Femur (tissue), 1 donor: ENCODE data around the gene MTX1.
A peak's percentile ranks its signal among the peaks of the same experiment; 100 is the strongest.
"Not testable (repeated sequence)": the region's sequence is repeated elsewhere in the genome, so short reads cannot be mapped to it uniquely, and the experiment has no call there.

Source experiments
- DNase-seq: peaks from one replicate; pipeline ENCODE4 v3.0.0-alpha.2; 2017

MTX1 gene

GRCh38 chr1:155189926-155190325 is 18.6 kb upstream of the MTX1 start:
- DNase-seq: not testable (repeated sequence)

- no peak for DNase-seq
Measured at GRCh38 chr1:155191904-155192303, 16.6 kb upstream of the MTX1 start.

- DNase-seq: no peak
Measured at GRCh38 chr1:155192346-155193274, 15.9 kb upstream of the MTX1 start.

GRCh38 chr1:155193275-155193990 is 15.1 kb upstream of the MTX1 start:
- DNase-seq: peak; percentile 93

DNA sequence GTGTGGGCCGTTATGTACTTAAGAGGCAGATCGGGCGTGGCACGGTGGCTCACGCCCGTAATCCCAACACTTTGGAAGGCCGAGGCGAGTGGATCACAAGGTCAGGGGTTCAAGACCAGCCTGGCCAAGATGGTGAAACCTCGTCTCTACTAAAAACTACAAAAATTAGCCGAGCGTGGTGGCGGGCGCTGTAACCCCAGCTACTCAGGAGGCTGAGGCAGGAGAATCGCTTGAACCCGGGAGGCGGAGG is 14.6 kb upstream of the MTX1 start:
- not testable (repeated sequence) for DNase-seq

DNA sequence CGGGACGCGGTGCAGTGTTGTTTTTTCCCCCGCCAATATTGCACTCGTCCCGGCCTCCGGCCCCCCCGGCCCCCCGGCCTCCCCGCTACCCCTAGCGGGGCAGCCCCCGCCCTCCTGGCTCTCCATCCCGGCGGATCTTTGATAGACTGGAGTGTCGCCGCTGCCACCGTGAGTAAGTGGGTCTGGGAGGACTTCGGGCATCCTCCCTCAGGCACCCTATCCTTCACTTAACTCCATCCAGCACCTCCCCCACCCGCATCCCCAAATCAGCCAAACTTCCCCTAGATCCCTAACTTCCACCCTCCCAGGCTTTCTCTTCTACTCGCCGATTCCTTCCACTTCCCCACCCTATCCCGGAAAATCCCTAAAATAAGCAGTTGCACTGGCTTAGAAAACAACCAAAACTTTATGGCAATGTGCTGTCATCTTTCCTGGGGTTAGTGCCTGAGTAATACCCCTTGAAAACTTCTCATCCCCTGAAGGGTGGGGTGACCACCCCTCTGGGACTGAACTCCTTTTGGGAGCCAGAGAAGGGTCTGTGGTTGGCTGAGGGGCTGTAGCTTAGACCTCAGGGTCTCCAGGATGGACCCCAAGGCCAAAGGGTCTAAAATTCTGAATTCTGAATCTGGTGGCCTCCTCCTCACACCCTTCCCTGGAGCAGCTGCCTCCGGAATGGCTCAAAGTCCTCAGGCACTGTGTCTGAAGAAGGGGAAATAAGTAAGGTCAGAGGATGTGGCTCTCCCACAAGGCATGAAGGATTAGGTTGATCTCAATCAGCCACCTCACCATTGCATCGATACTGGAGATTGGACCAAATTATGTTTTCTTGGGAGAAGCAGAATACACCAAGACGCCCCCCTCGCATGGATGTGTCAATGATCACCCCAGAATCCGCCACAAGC is 13.0 kb upstream of the MTX1 start:
- DNase-seq: no peak

GRCh38 chr1:155196103-155196892 is 12.2 kb upstream of the MTX1 start:
- no peak for DNase-seq

DNA sequence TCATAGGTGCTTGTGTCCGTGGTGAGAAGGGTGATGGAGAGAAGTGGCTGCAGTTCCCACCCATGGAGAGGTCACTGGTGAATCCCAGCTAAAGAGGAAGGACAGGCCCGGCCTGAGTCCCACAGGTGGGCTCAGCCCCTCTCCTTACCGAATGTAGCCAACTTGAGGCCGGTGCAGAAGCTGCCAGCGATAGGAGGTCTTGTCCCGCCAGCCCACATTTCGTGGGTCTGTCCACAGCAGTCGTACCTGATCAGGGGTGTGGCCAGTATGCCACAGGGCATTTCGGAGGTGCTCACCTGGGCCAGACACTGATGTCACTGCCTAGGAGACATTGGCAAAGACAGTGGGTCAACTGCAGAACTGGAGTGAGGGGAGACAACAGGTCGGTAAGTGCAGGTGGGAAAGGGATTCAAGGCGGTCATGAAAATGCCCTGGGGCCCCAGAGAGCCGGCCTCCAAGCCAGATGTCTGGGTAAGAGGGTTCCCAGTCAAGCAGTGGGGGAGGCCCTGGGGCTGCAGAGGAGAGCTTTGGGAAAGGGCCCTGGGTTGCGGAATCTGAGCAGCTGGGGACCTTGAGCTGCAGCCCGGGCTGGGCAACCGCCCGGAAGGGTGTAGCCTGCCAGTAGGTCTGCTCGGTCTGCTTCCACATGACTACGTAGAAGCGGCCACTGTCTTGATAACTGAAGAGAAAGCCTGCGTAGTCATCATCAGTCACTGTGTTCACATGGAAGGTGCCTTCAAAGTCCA is 11.4 kb upstream of the MTX1 start:
- no peak for DNase-seq

GRCh38 chr1:155197901-155198546 is 10.5 kb upstream of the MTX1 start:
- no peak for DNase-seq

- DNase-seq: no peak
Measured at GRCh38 chr1:155198547-155198906, 10.0 kb upstream of the MTX1 start.

DNA sequence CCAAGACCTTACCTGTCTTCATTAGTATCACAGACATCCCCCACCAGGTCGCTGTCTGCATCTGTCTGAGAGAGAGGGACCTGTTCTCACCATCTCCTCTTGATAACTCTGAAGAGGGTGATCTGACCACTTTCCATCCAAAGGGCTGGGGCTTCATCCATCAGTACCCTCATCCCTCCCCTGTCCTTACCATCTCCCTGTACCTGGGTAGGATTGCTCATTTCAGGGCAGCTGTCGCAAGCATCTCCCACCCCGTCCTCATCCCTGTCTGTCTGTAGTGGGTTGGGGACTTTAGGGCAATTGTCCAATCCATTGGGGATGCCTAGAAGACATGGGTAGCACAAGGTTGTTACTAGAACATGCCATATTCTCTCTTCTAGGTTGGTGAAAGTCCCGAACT is 8.7 kb upstream of the MTX1 start:
- no peak for DNase-seq

DNA sequence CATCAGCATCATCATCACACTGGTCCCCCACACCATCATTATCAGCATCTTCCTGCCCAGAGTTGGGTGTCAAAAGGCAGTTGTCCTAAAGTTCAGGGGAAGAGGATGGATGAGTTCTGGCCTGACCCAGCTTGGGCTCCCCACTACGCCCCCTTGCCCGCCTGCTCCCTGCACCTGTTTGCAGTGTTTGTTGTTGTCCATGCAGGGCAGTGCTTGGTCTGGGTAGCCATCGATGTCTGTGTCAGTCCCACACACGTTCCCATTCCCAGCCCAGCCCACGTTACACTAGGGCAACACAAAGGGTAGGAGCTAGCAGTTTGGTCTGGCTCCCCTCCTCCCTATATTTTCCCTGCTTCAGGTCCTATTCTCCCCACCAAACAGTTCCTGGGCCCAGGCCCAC is 7.6 kb upstream of the MTX1 start:
- no peak for DNase-seq

GRCh38 chr1:155202198-155202597 is 6.3 kb upstream of the MTX1 start:
- DNase-seq: no peak

DNA sequence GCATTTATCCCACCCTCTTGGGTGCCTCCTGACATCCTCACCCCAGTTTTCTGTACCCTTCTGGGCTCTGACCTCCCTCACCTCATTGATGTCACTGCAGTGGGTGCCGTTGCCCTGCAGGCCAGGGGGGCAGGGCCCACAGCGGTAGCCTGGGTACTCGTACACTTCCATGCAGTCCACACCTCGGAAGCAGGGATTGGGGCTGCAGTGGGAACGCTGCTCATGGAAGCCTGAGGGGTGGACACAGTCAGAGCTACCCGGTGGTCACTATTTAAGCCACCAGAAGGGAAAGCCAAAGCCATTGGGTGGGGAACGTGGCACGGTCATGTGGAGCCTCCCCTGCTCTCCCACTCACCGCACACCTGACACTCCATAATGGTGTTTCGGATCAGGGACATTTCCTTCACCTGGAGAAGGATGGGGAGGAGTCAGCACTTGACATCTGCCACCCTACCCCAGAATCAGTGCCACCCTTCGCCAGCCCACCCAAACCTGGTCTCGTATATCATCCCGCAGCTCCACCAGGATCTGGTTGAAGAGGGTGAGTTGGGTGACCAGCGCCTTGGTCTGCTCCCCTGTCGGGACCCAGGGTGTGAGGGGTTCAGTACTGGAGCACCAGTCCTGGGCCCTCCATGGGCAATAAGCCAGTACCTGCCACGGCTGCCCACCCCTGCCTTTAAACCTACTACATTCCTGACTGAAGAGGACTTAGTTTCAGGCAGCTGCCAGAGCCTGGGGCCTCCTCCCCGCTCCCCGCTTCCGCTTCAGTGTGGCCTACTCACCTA is 5.6 kb upstream of the MTX1 start:
- no peak for DNase-seq

DNA sequence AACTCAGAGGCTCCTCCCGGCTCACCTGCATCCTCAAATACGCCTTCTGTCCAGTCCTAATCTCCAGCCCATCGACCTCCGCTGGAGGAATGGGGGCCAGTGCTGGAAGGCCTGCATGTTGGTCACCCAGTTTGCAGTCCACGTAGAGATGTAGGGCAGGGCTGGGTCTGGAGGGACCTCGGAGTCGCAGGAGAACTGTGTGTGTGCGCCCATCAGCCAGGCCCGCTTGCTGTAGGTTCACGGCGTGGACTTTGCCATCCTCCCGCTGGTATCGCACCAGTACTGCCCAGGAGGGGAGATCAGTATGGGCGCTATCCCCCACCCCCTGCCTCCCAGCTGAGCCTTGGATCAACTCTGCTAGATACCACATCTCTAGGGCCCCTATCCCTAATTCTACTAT is 3.5 kb upstream of the MTX1 start:
- DNase-seq: no peak

- no peak for DNase-seq
Measured at GRCh38 chr1:155205969-155206593, 2.4 kb upstream of the MTX1 start.

DNA sequence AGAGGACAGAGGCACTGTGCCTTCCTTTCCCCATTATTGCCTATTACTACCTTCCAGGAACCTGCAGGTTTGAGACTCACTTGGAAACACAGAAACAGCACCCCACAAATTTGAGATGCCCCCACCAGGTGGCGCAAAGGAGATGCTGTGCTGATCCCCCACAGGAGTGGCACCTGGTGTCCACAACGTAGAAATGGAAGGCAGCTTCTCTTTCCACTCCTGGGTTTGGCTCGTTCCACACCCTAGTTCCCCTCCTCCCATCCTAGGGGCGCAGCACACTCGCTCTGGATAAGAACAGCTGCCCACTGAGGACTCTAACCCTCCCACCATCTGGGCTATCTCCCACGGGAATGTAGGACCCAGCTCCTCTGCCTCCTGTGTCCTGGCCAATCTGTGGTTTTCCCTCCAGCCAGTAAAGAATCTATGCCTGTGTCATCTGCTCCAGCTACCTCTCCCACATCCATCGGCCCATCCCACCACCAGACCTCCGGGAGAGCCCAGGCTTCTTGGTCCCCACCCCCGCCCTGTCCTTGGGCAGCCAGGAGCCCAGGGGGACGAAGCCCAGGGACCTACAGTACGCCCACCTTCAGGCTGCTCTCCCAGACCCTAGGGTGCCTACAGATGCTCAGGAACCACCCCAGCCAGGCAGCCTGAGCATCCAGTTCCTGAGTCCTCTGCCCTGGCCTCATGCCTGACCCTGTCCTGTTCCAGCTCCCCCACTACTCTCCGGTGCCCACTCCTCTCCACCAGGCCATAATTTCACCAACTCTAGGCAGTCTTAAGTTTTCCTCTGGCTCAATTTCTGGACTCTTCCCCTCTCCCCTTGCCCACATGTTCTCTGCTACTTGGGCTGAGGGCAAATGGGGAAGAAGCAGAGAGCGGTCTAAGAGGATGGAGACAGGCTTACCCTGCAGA is 1.3 kb upstream of the MTX1 start:
- DNase-seq: peak; percentile 91

- DNase-seq: peak; percentile 90
Measured at GRCh38 chr1:155207806-155208540, 522 bp upstream of the MTX1 start, which contains the start of gene THBS3. THBS3 (minus strand) TSS chr1:155207897; CDS start chr1:155207876, 21 bp downstream.
